B cell (primary cell): ENCODE data around the gene BRI3BP. TPM values are rescaled to one million over a fixed set of nuclear protein-coding genes. Genes with fewer than 3 reads are reported as not detected.

ENCODE experiments used
- ATAC-seq: fragments of 200-7000 bp; cut with Tn5 transposase; one replicate; pipeline ENCODE4 v1.10.0; 2021; ENCODE audit warnings: low read depth, mild to moderate bottlenecking, moderate number of reproducible peaks, moderate library complexity
- CTCF ChIA-PET: fragments of 350-600 bp; sonication (Branson Sonifier 250); formaldehyde crosslinking; loops from one replicate; lab custom pipeline; 2021; ENCODE audit warnings: antibody characterized with exemption, inconsistent platforms; lab: Charles Lee
- POLR2A ChIA-PET: fragments of 350-600 bp; sonication (Branson Sonifier 250); formaldehyde crosslinking; loops from one replicate; lab custom pipeline; 2021; ENCODE audit warnings: antibody characterized with exemption; lab: Charles Lee
- DNase-seq: peaks from one replicate; pipeline ENCODE4 v3.0.0; 2013
- H2AFZ ChIP-seq: 2 replicates; pipeline ENCODE4 v1.6.1; 2012; ENCODE audit warnings: mild to moderate bottlenecking, low read depth, low read length; ENCODE audit not compliant: insufficient read depth, poor library complexity, severe bottlenecking
- H3K27ac ChIP-seq, 2 donors: 1 replicate in 1 of 2; 2 replicates in 1 of 2; pipeline ENCODE4 v1.5.1; 2012 to 2013; ENCODE audit warnings: low read length in 2 of 2, mild to moderate bottlenecking in 2 of 2, moderate library complexity in 1 of 2
- H3K27me3 ChIP-seq, 4 experiments: fragments of 200-600 bp in 1 of 4; sonication (generic) in 1 of 4; replicated peaks in 1 of 4; 1 replicate in 2 of 4; 2 replicates in 2 of 4; pipeline versions ENCODE4 v1.6.1 to v1.7.0; 2013 to 2016; ENCODE audit warnings: low read length in 3 of 4, mild to moderate bottlenecking in 2 of 4, mixed read lengths in 1 of 4, moderate library complexity in 1 of 4; ENCODE audit not compliant: insufficient read depth in 4 of 4, control insufficient read depth in 3 of 4; ENCODE audit errors: control extremely low read depth in 1 of 4
- H3K36me3 ChIP-seq, 2 experiments: replicated peaks in 1 of 2; 1 replicate in 1 of 2; 2 replicates in 1 of 2; pipeline versions ENCODE4 v1.6.1 to v1.7.1; 2013; ENCODE audit warnings: low read length in 1 of 2; ENCODE audit not compliant: insufficient read depth in 2 of 2, control insufficient read depth in 1 of 2; ENCODE audit errors: control extremely low read depth in 1 of 2, extremely low read depth in 1 of 2
- H3K4me1 ChIP-seq, 2 donors: fragments of 200-600 bp in 1 of 2; sonication (generic) in 1 of 2; 1 replicate in 1 of 2; 2 replicates in 1 of 2; pipeline versions ENCODE4 v1.5.1 to v1.6.1; 2013 to 2017; ENCODE audit warnings: low read length in 2 of 2; ENCODE audit not compliant: control insufficient read depth in 2 of 2, insufficient read depth in 2 of 2
- H3K4me2 ChIP-seq: replicated peaks from 2 replicates; pipeline ENCODE3; 2012; ENCODE audit warnings: mild to moderate bottlenecking, low read depth, low read length; ENCODE audit not compliant: poor library complexity, severe bottlenecking
- H3K4me3 ChIP-seq, 5 experiments: fragments of 200-600 bp in 1 of 5; sonication (generic) in 1 of 5; 1 replicate in 3 of 5; 2 replicates in 2 of 5; pipeline versions ENCODE4 v1.5.1 to v1.7.0; 2011 to 2016; ENCODE audit warnings: low read length in 4 of 5, mild to moderate bottlenecking in 4 of 5, low read depth in 2 of 5, control low read depth in 1 of 5, moderate library complexity in 1 of 5; ENCODE audit not compliant: insufficient read depth in 1 of 5; ENCODE audit errors: control extremely low read depth in 1 of 5, extremely low read depth in 1 of 5
- H3K79me2 ChIP-seq: fragments of 200-600 bp; sonication (generic); one replicate; pipeline ENCODE4 v1.6.0; 2016; ENCODE audit warnings: low read length; ENCODE audit not compliant: control insufficient read depth, insufficient read depth
- H3K9ac ChIP-seq: fragments of 200-600 bp; sonication (generic); 2 replicates; pipeline ENCODE4 v1.6.1; 2017; ENCODE audit warnings: mild to moderate bottlenecking, low read length, moderate library complexity
- H3K9me3 ChIP-seq, 3 donors: one replicate each; pipeline versions ENCODE4 v1.6.1 to v1.7.1; 2013; ENCODE audit warnings: low read length in 2 of 3; ENCODE audit not compliant: control insufficient read depth in 2 of 3, insufficient read depth in 1 of 3; ENCODE audit errors: control extremely low read depth in 1 of 3
- H4K20me1 ChIP-seq: 2 replicates; pipeline ENCODE4 v1.6.0; 2012; ENCODE audit warnings: mild to moderate bottlenecking, low read length; ENCODE audit not compliant: insufficient read depth, control insufficient read depth, poor library complexity, severe bottlenecking
- H3K27ac Mint-ChIP-seq: one replicate; pipeline ENCODE4 v1.8.0; 2021; ENCODE audit warnings: mixed read lengths
- H3K27me3 Mint-ChIP-seq: one replicate; pipeline ENCODE4 v1.8.0; 2021; ENCODE audit warnings: mixed read lengths
- H3K4me1 Mint-ChIP-seq: one replicate; pipeline ENCODE4 v1.8.0; 2021; ENCODE audit warnings: mixed read lengths
- H3K4me3 Mint-ChIP-seq: one replicate; pipeline ENCODE4 v1.8.0; 2021; ENCODE audit warnings: mixed read lengths
- H3K9me3 Mint-ChIP-seq: one replicate; pipeline ENCODE4 v1.8.0; 2022; ENCODE audit warnings: mixed read lengths; ENCODE audit not compliant: insufficient read depth
- CTCF ChIP-seq: fragments of 200-600 bp; IDR thresholded peaks from one replicate; pipeline ENCODE4 v1.8.0; 2022; ENCODE audit warnings: antibody characterized with exemption, mild to moderate bottlenecking
- EZH2 ChIP-seq: IDR thresholded peaks from 2 replicates; pipeline ENCODE4 v1.6.1; 2012; ENCODE audit warnings: borderline replicate concordance, low read depth, mild to moderate bottlenecking, moderate library complexity, low read length; ENCODE audit not compliant: insufficient read depth, poor library complexity, severe bottlenecking
- WGBS: methylation state at CpG from one replicate; pipeline ENCODE4 v1.1.5; 2013; ENCODE audit warnings: missing lambda C conversion rate; ENCODE audit not compliant: insufficient coverage; 5-methylcytosine and 5-hydroxymethylcytosine counted together
- intact Hi-C: fragments of 100-400 bp; cut with micrococcal nuclease; formaldehyde crosslinking; loops from one replicate; pipeline ENCODE4 v1.10.0; 2022
- polyA plus RNA-seq: library from polyadenylated mRNA; depleted of rRNA; stranded (reverse); fragments of >200 nt; gene quantifications from 2 replicates; pipeline ENCODE4 v1.2.3, GENCODE V29; 2012
- total RNA-seq, 2 donors: library from RNA; stranded (reverse); fragments of 120-200 nt in 1 of 2; gene quantifications; 1 replicate in 1 of 2; 2 replicates in 1 of 2; pipeline versions ENCODE4 v1.2.3 to v1.2.4, GENCODE V29; 2013 to 2022

The BRI3BP gene
- total and polyA plus RNA-seq, 2 donors (not counting 1 experiment from before 2014, with no cell fraction given) = 5.2 to 14.3 TPM

DNA sequence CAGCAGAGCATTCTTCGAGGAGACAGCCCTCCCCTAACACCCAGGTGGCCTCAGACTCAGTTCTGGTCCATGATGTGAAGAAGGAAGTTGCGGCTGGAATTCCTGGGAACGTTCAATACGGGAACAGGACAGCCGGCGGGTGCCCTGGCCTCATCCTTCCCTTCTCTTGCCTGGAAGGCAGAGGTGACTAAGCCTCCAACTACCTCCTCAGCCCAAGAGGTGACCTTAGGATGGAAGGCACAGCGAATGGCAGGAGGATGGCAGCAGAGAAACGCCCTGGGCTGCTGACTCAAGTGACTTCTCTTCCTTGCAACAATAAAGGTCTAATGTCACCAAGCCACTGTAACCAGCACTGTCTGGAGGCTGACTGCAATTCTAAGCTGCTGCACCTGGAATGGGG, 40.6 kb upstream of the BRI3BP start:
- Histone ChIP-seq H3K9ac (no peak overlapping the region), H3K36me3 (peaks cover 9 to 60% of the 10 kb centered on the region in 2 experiments), H3K27ac (no peak overlapping the region), H4K20me1 (no peaks in the 10 kb centered on the region), H3K4me2 (no peak overlapping the region), H3K79me2 (no peaks in the 10 kb centered on the region), H3K4me1 (no peaks in the 10 kb centered on the region), H3K27me3 (no peaks in the 10 kb centered on the region), H3K9me3 (no peaks in the 10 kb centered on the region), H2AFZ (no peak overlapping the region), H3K4me3 (no peak overlapping the region)
- intact Hi-C loops = no loop called here
- Mint-ChIP-seq H3K27ac (no peak overlapping the region), H3K9me3 (no peaks in the 10 kb centered on the region), H3K27me3 (no peaks in the 10 kb centered on the region), H3K4me1 (no peaks in the 10 kb centered on the region), H3K4me3 (no peak overlapping the region)
- ChIA-PET CTCF (interaction anchor here (2.2 kb wide), 1 partner anchor 46 kb away, joined by 6 read pairs; no protein-coding TSS in a partner anchor), POLR2A (no interaction called here)
- ATAC-seq = no peak
- TF ChIP-seq EZH2 (no peak), CTCF (no peak)
- DNase-seq = no peak
- 40% methylated on average over 8 of the region's 8 CpGs for WGBS

DNA sequence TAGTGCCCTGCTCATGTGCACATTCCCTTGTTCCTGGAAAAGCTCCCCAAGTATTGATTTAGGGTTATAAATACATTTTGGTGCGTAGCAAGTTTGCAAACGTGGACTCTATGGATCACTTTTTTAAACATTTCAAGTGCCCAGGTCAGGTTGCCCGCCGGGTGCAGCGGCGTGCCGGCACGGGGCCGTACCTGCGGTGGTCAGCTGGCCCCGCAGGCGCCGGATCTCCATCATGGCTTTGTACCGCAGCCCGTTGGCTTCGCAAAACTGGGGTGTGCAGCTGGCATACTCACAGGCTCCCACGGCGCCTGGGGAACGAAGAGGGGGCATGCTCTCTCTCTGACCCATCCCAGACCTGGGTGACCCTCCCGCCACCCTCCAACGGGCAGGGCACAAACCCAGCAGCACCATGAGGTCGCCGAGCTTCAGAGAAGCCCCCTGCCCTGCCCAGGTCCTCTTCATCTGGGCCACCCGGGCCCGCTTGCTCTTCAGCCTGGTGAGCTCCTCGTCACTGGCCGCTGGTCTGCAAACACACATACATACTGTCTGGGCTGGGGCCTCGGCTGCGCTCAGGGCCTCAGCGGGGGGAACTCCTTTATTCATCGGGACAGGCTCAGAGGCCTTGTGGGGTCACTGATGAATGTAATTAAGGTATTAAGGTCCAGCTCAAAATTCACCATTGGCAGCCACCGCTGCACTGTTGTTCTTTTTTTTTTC, 39.6 kb upstream of the BRI3BP start:
- Histone ChIP-seq H3K27me3 (no peaks in the 10 kb centered on the region), H4K20me1 (no peaks in the 10 kb centered on the region), H3K79me2 (no peaks in the 10 kb centered on the region), H3K9ac (no peak overlapping the region), H3K4me1 (no peaks in the 10 kb centered on the region), H3K4me3 (no peak overlapping the region), H3K4me2 (no peak overlapping the region), H2AFZ (no peak overlapping the region), H3K27ac (no peak overlapping the region), H3K36me3 (peaks cover 9 to 62% of the 10 kb centered on the region in 2 experiments), H3K9me3 (no peaks in the 10 kb centered on the region)
- intact Hi-C loops = no loop called here
- CTCF ChIA-PET = interaction anchor here (2.2 kb wide), 1 partner anchor 47 kb away, joined by 6 read pairs; no protein-coding TSS in a partner anchor
- Mint-ChIP-seq H3K9me3 (no peaks in the 10 kb centered on the region), H3K27ac (no peak overlapping the region), H3K4me1 (no peaks in the 10 kb centered on the region), H3K4me3 (no peak overlapping the region), H3K27me3 (no peaks in the 10 kb centered on the region)
- ATAC-seq (no peak), DNase-seq (no peak)
- POLR2A ChIA-PET = no interaction called here
- WGBS = 97% methylated on average over 24 of the region's 32 CpGs
- TF ChIP-seq EZH2 (no peak), CTCF (no peak)
